Heart left ventricle (tissue), 16 donors: Measurements from ENCODE around the gene TIGIT. TPM values are rescaled to one million over a fixed set of nuclear protein-coding genes. Genes with fewer than 3 reads are reported as not detected.

Experiments
- ATAC-seq, 4 donors: fragments of 200-7000 bp; cut with Tn5 transposase; one replicate each; pipeline ENCODE4 v1.9.1; 2020 to 2022; ENCODE audit warnings: moderate library complexity in 4 of 4, mild to moderate bottlenecking in 3 of 4, moderate number of reproducible peaks in 1 of 4
- DNase-seq, 5 donors: peaks; one replicate each; pipeline ENCODE4 v3.0.0-alpha.2; 2020
- H3K27ac ChIP-seq, 12 donors: fragments of 200-600 bp; sonication (generic) in 4 of 12; one replicate each; pipeline versions ENCODE4 v1.5.0 to v1.8.0; 2016 to 2022; ENCODE audit warnings: mild to moderate bottlenecking in 2 of 12
- H3K27me3 ChIP-seq, 9 donors: fragments of 200-600 bp; sonication (generic) in 2 of 9; one replicate each; pipeline versions ENCODE4 v1.5.1 to v1.8.0; 2016 to 2022; ENCODE audit warnings: mild to moderate bottlenecking in 3 of 9
- H3K36me3 ChIP-seq, 9 donors: fragments of 200-600 bp; sonication (generic) in 2 of 9; one replicate each; pipeline versions ENCODE4 v1.5.0 to v1.8.0; 2018 to 2022; ENCODE audit warnings: mild to moderate bottlenecking in 2 of 9
- H3K4me1 ChIP-seq, 12 donors: fragments of 200-600 bp; sonication (generic) in 4 of 12; one replicate each; pipeline versions ENCODE4 v1.5.0 to v1.8.0; 2016 to 2022; ENCODE audit warnings: mild to moderate bottlenecking in 3 of 12
- H3K4me3 ChIP-seq, 12 donors: fragments of 200-600 bp; sonication (generic) in 4 of 12; one replicate each; pipeline versions ENCODE4 v1.5.0 to v1.8.0; 2017 to 2022; ENCODE audit warnings: mild to moderate bottlenecking in 9 of 12, moderate library complexity in 4 of 12
- H3K9me3 ChIP-seq, 12 donors: fragments of 200-600 bp; sonication (generic) in 4 of 12; one replicate each; pipeline versions ENCODE4 v1.5.0 to v1.8.0; 2016 to 2022; ENCODE audit warnings: mild to moderate bottlenecking in 1 of 12
- CTCF ChIP-seq, 12 donors: fragments of 200-600 bp; sonication (generic) in 4 of 12; IDR thresholded peaks; one replicate each; pipeline versions ENCODE4 v1.5.0 to v1.8.0; 2018 to 2022; ENCODE audit warnings: antibody characterized with exemption in 12 of 12, mild to moderate bottlenecking in 5 of 12
- POLR2A ChIP-seq, 2 donors: fragments of 450-650 bp; IDR thresholded peaks; one replicate each; pipeline ENCODE4 v1.6.1; 2017; ENCODE audit warnings: antibody characterized with exemption in 2 of 2, mild to moderate bottlenecking in 2 of 2, moderate library complexity in 2 of 2
- WGBS, 4 donors: extraction: QIAGEN DNeasy Blood & Tissue Kit in 2 of 4; methylation state at CpG; one replicate each; pipeline versions ENCODE4 v1.1.5 to v1.1.7; 2013 to 2018; 5-methylcytosine and 5-hydroxymethylcytosine counted together
- intact Hi-C, 10 donors: fragments of 100-400 bp; cut with DNase I; formaldehyde crosslinking; loops; one replicate each; pipeline versions ENCODE4 v1.11.1 to v1.14.2; 2022
- polyA plus RNA-seq, 2 donors: library from polyadenylated mRNA; stranded (reverse); fragments of 200-250 nt; gene quantifications; one replicate each; pipeline ENCODE4 v1.2.3, GENCODE V29; 2013
- total RNA-seq, 9 donors: library from RNA; depleted of rRNA in 2 of 9; stranded (reverse); fragments of >200 nt in 2 of 9; fragmentation: NEBNext Ultra II Directional in 3 of 9; extraction: Animal tissue kit (Norgen Biotek cat#: 25700) in 3 of 9; gene quantifications; one replicate each; pipeline versions ENCODE4 v1.1.0 to v1.2.4, GENCODE V29; 2016 to 2023
- donor health status: ischemic (EF 13 %, LVEDD 7.1; RV severe dilation, severe dysfunction).
- donor health status: healthy with polysubstance abuse.
- donor health status: DM: no; HTN: yes; CAD: no.
- donor health status: DM: no; HTN: no; CAD: no.
- donor health status: ischemic (EF 25% LVEDD 6.9; RV normal size, moderate dysfunction).
- donor health status: ischemic (EF 25% LVEDD 5.7; RV mildly dilated, moderate dysfunction).
- donor health status: healthy.
- donor health status: DM: yes; HTN: yes; CAD: no.
- donor health status: ischemic (EF 35%, LVEDD 5.7; RV mildly dilated, moderate dysfunction).
- donor health status: nonischemic (EF 11% LVEDD 7.7; RV severe dilation, severe dysfunction).
- donor health status: DM: yes; HTN: yes; CAD: no.
- donor health status: PGD.
- donor health status: ischemic (EF 29% LVEDD 5.4; RV normal size, mild dysfunction).
- donor health status: nonischemic (EF 23%, LVEDD 6.1; RV moderate dilation, normal function).

TIGIT gene
- total and polyA plus RNA-seq, 11 donors, result 0.04 to 3.8 (median 0.44) TPM; not detected in 7

DNA sequence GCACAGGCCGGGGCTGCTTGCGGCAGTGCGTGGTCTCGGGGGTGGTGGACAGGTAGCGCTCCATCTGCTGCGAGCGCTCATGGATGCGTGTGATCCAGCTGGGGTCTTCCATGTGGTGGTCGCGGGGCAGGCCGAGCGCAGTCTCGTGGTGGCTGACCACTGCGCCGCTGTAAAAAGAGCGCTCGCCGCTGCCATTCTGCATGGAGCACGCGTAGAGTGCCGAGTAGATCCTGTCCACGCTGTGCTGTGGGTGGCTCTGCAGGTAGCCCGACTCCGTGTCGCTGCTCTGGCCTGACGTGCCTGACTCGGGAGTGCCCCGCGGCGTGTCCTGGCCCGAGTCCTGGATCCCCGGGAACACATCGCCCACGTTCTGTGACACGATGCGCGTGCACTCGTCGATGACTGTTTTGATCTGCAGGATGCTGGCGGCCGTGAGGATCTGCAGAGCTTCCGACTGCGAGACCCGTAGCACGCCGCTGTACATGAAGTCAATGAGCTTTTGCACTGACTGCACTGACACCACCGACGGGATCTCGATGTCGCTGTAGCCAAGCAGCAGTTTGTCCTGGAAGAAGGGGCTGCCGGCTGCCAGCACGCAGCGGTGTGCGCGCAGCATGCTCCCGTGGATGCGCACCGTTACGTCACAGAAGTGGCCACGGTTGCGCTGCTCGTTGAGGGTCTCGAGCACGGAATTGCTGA, 57.4 kb downstream of the TIGIT start:
- Histone ChIP-seq H3K9me3 (no peaks in the 10 kb centered on the region), H3K27ac (no peak overlapping the region), H3K4me1 (peaks cover 0 to 11% (median 3%) of the 10 kb centered on the region in 12 donors), H3K36me3 (peaks cover 0 to 53% (median 27%) of the 10 kb centered on the region in 9 donors), H3K27me3 (no peaks in the 10 kb centered on the region), H3K4me3 (no peak overlapping the region)
- DNase-seq, result peak in 1 of 5 donors; percentile 63
- intact Hi-C loops, result loop anchor here in 2 of 10 donors (10.0 kb wide), 1 partner anchor 814 kb away; no protein-coding TSS in a partner anchor
- ATAC-seq, result peak in 3 of 4 donors; percentile 15 to 54 (median 30)
- no peak for TF ChIP-seq POLR2A (IDR thresholded peaks at IDR 0.05)
- no peak for TF ChIP-seq CTCF (IDR thresholded peaks at IDR 0.05)
- 97 to 98% (median 98%) methylated on average over 44 to 64 of the region's 64 CpGs for WGBS, 4 donors

DNA sequence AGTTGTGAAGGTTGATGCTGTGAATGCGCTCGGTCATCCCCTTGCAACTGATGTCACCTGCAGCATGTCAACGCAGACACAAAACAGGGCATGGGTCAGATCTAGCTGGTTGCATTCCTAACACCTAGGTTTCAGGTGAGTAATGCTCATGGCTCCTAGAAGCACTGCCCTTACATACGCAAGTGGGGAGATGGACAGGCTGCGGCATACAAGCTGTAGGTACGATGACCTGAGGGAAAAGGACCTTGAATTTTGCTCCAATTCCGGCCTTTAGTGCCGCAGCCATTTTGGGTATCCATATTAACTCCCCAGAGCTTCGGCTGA, 58.0 kb downstream of the TIGIT start:
- no peak for DNase-seq
- Histone ChIP-seq H3K4me1 (peaks cover 0 to 15% (median 4%) of the 10 kb centered on the region in 12 donors), H3K9me3 (no peaks in the 10 kb centered on the region), H3K27me3 (no peaks in the 10 kb centered on the region), H3K4me3 (no peak overlapping the region), H3K36me3 (peaks cover 0 to 53% (median 27%) of the 10 kb centered on the region in 9 donors), H3K27ac (no peak overlapping the region)
- TF ChIP-seq POLR2A (IDR thresholded peaks at IDR 0.05) (no peak), CTCF (IDR thresholded peaks at IDR 0.05) (no peak)
- no peak for ATAC-seq
- 95 to 98% (median 98%) methylated on average over 6 to 9 of the region's 9 CpGs for WGBS, 4 donors
- intact Hi-C loops, result loop anchor here in 2 of 10 donors (10.0 kb wide), 1 partner anchor 813 kb away; no protein-coding TSS in a partner anchor

- DNase-seq (no peak), ATAC-seq (no peak)
- Histone ChIP-seq H3K36me3 (peaks cover 0 to 18% (median 10%) of the 10 kb centered on the region in 9 donors), H3K4me3 (no peak overlapping the region), H3K27me3 (no peaks in the 10 kb centered on the region), H3K9me3 (no peaks in the 10 kb centered on the region), H3K4me1 (peaks cover 0 to 29% (median 7%) of the 10 kb centered on the region in 12 donors), H3K27ac (no peak overlapping the region)
- intact Hi-C loops, result loop anchor here in 2 of 10 donors (10.0 kb wide), 1 partner anchor 809 kb away; no protein-coding TSS in a partner anchor
- no peak for TF ChIP-seq POLR2A (IDR thresholded peaks at IDR 0.05)
- no peak for TF ChIP-seq CTCF (IDR thresholded peaks at IDR 0.05)
Measured at GRCh38 chr3:114355653-114356052, 61.8 kb downstream of the TIGIT start.

DNA sequence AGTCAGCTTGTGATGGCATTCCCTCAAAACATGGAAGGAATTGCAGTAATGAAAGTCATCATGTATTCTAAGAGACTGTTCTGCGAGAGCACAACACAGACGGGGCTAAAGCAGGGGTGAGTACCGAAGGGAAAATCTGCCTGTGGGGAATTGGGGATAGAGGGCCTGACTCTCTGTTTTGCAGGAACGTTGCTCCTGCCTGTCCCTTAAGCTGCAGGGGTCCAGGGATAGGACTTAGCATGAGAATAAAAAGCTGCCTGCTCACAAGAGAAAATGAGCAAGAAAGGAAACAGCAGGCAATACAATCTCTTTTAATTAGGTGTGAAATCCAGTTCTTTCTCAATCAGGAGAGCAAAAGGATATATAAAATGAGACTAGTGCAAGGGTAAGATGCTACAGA, 62.2 kb downstream of the TIGIT start:
- Histone ChIP-seq H3K27me3 (no peaks in the 10 kb centered on the region), H3K4me1 (peaks cover 0 to 29% (median 7%) of the 10 kb centered on the region in 12 donors), H3K36me3 (peaks cover 0 to 14% (median 6%) of the 10 kb centered on the region in 9 donors), H3K9me3 (no peaks in the 10 kb centered on the region), H3K27ac (no peak overlapping the region), H3K4me3 (no peak overlapping the region)
- TF ChIP-seq CTCF (IDR thresholded peaks at IDR 0.05), result no peak
- TF ChIP-seq POLR2A (IDR thresholded peaks at IDR 0.05), result no peak
- WGBS, 4 donors, result 60 to 68% (median 64%) methylated on average over 4 of the region's 4 CpGs
- DNase-seq, result no peak
- ATAC-seq, result no peak
- intact Hi-C loops, result loop anchor here in 2 of 10 donors (10.0 kb wide), 1 partner anchor 809 kb away; no protein-coding TSS in a partner anchor
